ENCODE data around the gene KBTBD8. TPM values are rescaled to one million over a fixed set of nuclear protein-coding genes. Genes with fewer than 3 reads are reported as not detected.

KBTBD8 gene
- total RNA-seq, 1 experiment from 2014 or later: 2.0 TPM

DNA sequence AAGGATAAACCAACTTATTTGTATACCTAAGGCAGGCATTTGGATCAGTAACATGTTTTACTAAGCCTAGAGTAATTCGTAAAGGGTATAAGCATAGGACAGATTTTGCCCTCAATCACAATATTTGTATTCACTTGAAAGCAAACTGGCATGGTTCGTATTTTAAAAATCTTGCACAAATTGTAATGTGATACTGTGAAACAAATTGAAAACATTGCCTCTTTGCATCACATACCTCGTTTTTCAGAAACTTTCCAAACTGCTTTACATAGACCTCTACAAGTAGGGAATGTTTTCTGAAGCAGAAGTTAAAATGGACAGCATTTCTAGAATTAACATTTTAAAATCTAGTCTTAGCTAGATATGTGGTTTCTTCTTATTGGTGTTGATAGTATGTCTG is 11.6 kb downstream of the KBTBD8 start:
- BruUV-seq (replicated peaks): no TSS peak
- TF ChIP-seq, protein P1, sequence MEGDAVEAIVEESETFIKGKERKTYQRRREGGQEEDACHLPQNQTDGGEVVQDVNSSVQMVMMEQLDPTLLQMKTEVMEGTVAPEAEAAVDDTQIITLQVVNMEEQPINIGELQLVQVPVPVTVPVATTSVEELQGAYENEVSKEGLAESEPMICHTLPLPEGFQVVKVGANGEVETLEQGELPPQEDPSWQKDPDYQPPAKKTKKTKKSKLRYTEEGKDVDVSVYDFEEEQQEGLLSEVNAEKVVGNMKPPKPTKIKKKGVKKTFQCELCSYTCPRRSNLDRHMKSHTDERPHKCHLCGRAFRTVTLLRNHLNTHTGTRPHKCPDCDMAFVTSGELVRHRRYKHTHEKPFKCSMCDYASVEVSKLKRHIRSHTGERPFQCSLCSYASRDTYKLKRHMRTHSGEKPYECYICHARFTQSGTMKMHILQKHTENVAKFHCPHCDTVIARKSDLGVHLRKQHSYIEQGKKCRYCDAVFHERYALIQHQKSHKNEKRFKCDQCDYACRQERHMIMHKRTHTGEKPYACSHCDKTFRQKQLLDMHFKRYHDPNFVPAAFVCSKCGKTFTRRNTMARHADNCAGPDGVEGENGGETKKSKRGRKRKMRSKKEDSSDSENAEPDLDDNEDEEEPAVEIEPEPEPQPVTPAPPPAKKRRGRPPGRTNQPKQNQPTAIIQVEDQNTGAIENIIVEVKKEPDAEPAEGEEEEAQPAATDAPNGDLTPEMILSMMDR (conservative IDR thresholded peaks at IDR 0.05; ENCODE audit: low read depth, low read length): no peak
- no peak for TF ChIP-seq EZH2 (IDR thresholded peaks at IDR 0.05; ENCODE audit: borderline replicate concordance, low read depth, low read length, poor library complexity, severe bottlenecking)
- no peak for DNase-seq (ENCODE audit: low spot score)
- ChIA-PET POLR2A (ENCODE audit: low non-redundant PET) (no interaction called here), CTCF (no interaction called here)
- H3K36me3 ChIP-seq (ENCODE audit: insufficient read depth, low read length, poor library complexity, severe bottlenecking): no peaks in the 10 kb centered on the region
- no peaks in the 10 kb centered on the region for H3K4me1 ChIP-seq (ENCODE audit: insufficient read depth, low read length, poor library complexity, severe bottlenecking)
- H3K27ac ChIP-seq (ENCODE audit: low read depth, low read length, poor library complexity, severe bottlenecking): no peak overlapping the region
- no peak overlapping the region for H3K4me3 ChIP-seq (ENCODE audit: low read depth, low read length, poor library complexity, severe bottlenecking)
- no peaks in the 10 kb centered on the region for H3K27me3 ChIP-seq (replicated peaks; ENCODE audit: insufficient read depth, low read depth, low read length, poor library complexity)
- intact Hi-C loops (cut with micrococcal nuclease; ENCODE audit: unreplicated experiment): no loop called here
- H3K9me3 ChIP-seq (ENCODE audit: low read depth, low read length, poor library complexity, severe bottlenecking): no peaks in the 10 kb centered on the region

DNA sequence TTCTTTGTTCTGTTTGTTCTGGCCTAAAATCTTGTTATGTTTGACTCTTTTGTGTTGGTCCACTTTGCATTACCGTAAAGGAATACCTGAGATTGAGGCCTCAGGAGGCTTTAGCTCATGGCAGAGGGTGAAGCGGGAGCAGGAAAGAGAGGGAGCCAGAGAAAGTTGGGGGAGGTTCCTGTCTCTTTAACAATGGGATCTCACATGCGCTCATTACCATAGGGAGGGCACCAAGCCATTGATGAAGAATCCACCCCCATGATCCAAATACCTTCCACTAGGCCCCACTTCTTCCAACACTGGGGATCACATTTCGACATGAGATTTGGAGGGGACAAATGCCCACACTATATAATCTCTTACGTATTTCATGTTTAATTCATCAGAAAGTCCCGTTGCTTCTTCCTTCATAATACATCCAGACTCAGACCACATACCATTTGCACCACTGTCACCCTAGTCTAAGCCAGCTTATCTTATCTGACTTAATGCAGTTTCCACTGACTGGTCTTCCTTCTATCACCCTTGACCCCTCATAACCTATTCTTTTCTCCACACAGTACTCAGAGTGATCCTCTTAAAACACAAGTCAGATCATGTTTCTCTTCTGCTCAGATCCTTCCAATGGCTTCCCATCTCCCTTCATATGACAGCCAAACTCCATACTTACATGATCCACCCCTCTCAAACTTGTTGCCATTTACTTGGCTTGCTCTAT is 13.5 kb downstream of the KBTBD8 start:
- no peak for DNase-seq (ENCODE audit: low spot score)
- CTCF ChIA-PET: no interaction called here
- Histone ChIP-seq H3K36me3 (ENCODE audit: insufficient read depth, low read length, poor library complexity, severe bottlenecking) (no peaks in the 10 kb centered on the region), H3K4me1 (ENCODE audit: insufficient read depth, low read length, poor library complexity, severe bottlenecking) (no peaks in the 10 kb centered on the region), H3K27me3 (replicated peaks; ENCODE audit: insufficient read depth, low read depth, low read length, poor library complexity) (no peaks in the 10 kb centered on the region), H3K27ac (ENCODE audit: low read depth, low read length, poor library complexity, severe bottlenecking) (no peak overlapping the region), H3K4me3 (ENCODE audit: low read depth, low read length, poor library complexity, severe bottlenecking) (no peak overlapping the region), H3K9me3 (ENCODE audit: low read depth, low read length, poor library complexity, severe bottlenecking) (no peaks in the 10 kb centered on the region)
- no TSS peak for BruUV-seq (replicated peaks)
- intact Hi-C loops (cut with micrococcal nuclease; ENCODE audit: unreplicated experiment): no loop called here
- TF ChIP-seq EZH2 (IDR thresholded peaks at IDR 0.05; ENCODE audit: borderline replicate concordance, low read depth, low read length, poor library complexity, severe bottlenecking): no peak
- TF ChIP-seq, protein P1 (conservative IDR thresholded peaks at IDR 0.05; ENCODE audit: low read depth, low read length): no peak
- POLR2A ChIA-PET (ENCODE audit: low non-redundant PET): no interaction called here

DNA sequence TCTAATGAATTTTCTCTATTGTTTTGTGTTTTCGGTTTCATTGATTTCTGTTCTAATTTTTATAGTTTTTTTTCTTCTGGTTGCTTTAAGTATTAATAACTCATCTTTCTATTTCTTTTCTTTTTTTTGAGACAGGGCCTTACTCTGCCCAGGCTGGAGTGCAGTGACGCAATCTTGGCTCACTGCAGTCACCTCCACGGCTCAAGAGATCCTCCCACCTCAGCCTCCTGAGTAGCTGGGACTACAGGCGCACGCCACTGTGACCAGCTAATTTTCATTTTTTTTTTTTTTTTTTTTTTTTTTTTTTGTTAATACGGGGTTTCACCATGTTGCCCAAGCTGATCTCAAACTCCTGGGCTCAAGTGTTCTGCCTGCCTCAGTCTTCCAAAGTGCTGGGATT is 14.5 kb downstream of the KBTBD8 start:
- CTCF ChIA-PET: no interaction called here
- no peak for DNase-seq (ENCODE audit: low spot score)
- no peaks in the 10 kb centered on the region for H3K4me1 ChIP-seq (ENCODE audit: insufficient read depth, low read length, poor library complexity, severe bottlenecking)
- no peak overlapping the region for H3K4me3 ChIP-seq (ENCODE audit: low read depth, low read length, poor library complexity, severe bottlenecking)
- H3K36me3 ChIP-seq (ENCODE audit: insufficient read depth, low read length, poor library complexity, severe bottlenecking): no peaks in the 10 kb centered on the region
- TF ChIP-seq, protein P1 (conservative IDR thresholded peaks at IDR 0.05; ENCODE audit: low read depth, low read length): no peak
- TF ChIP-seq EZH2 (IDR thresholded peaks at IDR 0.05; ENCODE audit: borderline replicate concordance, low read depth, low read length, poor library complexity, severe bottlenecking): no peak
- POLR2A ChIA-PET (ENCODE audit: low non-redundant PET): interaction anchor here (0.7 kb wide), 1 partner anchor 700 kb away, joined by 3 read pairs; no protein-coding TSS in a partner anchor
- intact Hi-C loops (cut with micrococcal nuclease; ENCODE audit: unreplicated experiment): no loop called here
- no TSS peak for BruUV-seq (replicated peaks)
- no peaks in the 10 kb centered on the region for H3K9me3 ChIP-seq (ENCODE audit: low read depth, low read length, poor library complexity, severe bottlenecking)
- no peaks in the 10 kb centered on the region for H3K27me3 ChIP-seq (replicated peaks; ENCODE audit: insufficient read depth, low read depth, low read length, poor library complexity)
- no peak overlapping the region for H3K27ac ChIP-seq (ENCODE audit: low read depth, low read length, poor library complexity, severe bottlenecking)
